Measurements from ENCODE around the gene ANKRD23.
"Not testable (repeated sequence)": the region's sequence is repeated elsewhere in the genome, so short reads cannot be mapped to it uniquely, and the experiment has no call there.

The ANKRD23 gene

GRCh38 chr2:96843538-96844268 is at the start of gene ANKRD23:
TSS of gene ANKRD23 (minus strand) at chr2:96844021. CDS start at chr2:96843992, 29 bp downstream.
- DNase-seq: no peak

- DNase-seq: no peak
These were observed 47.9 kb upstream of the ANKRD23 start for GRCh38 chr2:96891591-96892333.

GRCh38 chr2:96890726-96891385 is 47.0 kb upstream of the ANKRD23 start:
- DNase-seq: no peak

- DNase-seq: no peak
These were observed 46.4 kb upstream of the ANKRD23 start for GRCh38 chr2:96890252-96890651.

- DNase-seq: not testable (repeated sequence)
These were observed 45.7 kb upstream of the ANKRD23 start for GRCh38 chr2:96889502-96889901.

- DNase-seq: no peak
These were observed 44.5 kb upstream of the ANKRD23 start for GRCh38 chr2:96888072-96889011.

- no peak for DNase-seq
These were observed 43.7 kb upstream of the ANKRD23 start for GRCh38 chr2:96887493-96888012.

GRCh38 chr2:96885432-96886347 is 41.9 kb upstream of the ANKRD23 start:
- DNase-seq: no peak

GRCh38 chr2:96884299-96885094 is 40.7 kb upstream of the ANKRD23 start:
- DNase-seq: no peak

GRCh38 chr2:96883306-96883705 is 39.5 kb upstream of the ANKRD23 start:
- DNase-seq: no peak

- DNase-seq: no peak
These were observed 39.1 kb upstream of the ANKRD23 start for GRCh38 chr2:96882906-96883305.

GRCh38 chr2:96882230-96882629 is 38.4 kb upstream of the ANKRD23 start:
- no peak for DNase-seq

GRCh38 chr2:96881349-96882195 is 37.8 kb upstream of the ANKRD23 start:
- DNase-seq: no peak

GRCh38 chr2:96880891-96881273 is 37.1 kb upstream of the ANKRD23 start:
- DNase-seq: no peak

- no peak for DNase-seq
These were observed 35.8 kb upstream of the ANKRD23 start for GRCh38 chr2:96879545-96880040.

GRCh38 chr2:96878796-96879544 is 35.1 kb upstream of the ANKRD23 start:
- DNase-seq: no peak

- DNase-seq: no peak
These were observed 34.4 kb upstream of the ANKRD23 start for GRCh38 chr2:96878171-96878570.

GRCh38 chr2:96877631-96878092 is 33.8 kb upstream of the ANKRD23 start:
- DNase-seq: no peak

All from NCI-H1092 (cell line).